Natural killer cell treated with Interleukin-12 subunit alpha and Interleukin-12 subunit beta and Interleukin-15 and Interleukin-18, amount 100 ng/mL, for 72 hours (primary cell): ENCODE data around the gene SCCPDH. TPM values are rescaled to one million over a fixed set of nuclear protein-coding genes. Genes with fewer than 3 reads are reported as not detected.
"Not testable (repeated sequence)": the region's sequence is repeated elsewhere in the genome, so short reads cannot be mapped to it uniquely, and the experiment has no call there.

ENCODE experiments used
- ATAC-seq, 2 donors: fragments of 150-1000 bp; cut with Tn5 transposase in 1 of 2; sonication (Bioruptor Pico), chemical (Tn5 transposase) in 1 of 2; 2 replicates each; pipeline ENCODE4 v1.10.0; 2021
- DNase-seq: peaks from one replicate; pipeline ENCODE4 v3.0.0; 2022; ENCODE audit warnings: low spot score
- H3K27ac Mint-ChIP-seq, 2 donors: 1 replicate in 1 of 2; 2 replicates in 1 of 2; pipeline ENCODE4 v1.8.0; 2022; ENCODE audit warnings: mixed read lengths in 2 of 2, mild to moderate bottlenecking in 1 of 2, moderate library complexity in 1 of 2
- H3K27me3 Mint-ChIP-seq, 2 donors: 1 replicate in 1 of 2; 2 replicates in 1 of 2; pipeline ENCODE4 v1.8.0; 2022; ENCODE audit warnings: mixed read lengths in 2 of 2
- H3K36me3 Mint-ChIP-seq: one replicate; pipeline ENCODE4 v1.8.0; 2022; ENCODE audit warnings: mixed read lengths
- H3K4me1 Mint-ChIP-seq, 2 donors: 1 replicate in 1 of 2; 2 replicates in 1 of 2; pipeline ENCODE4 v1.8.0; 2022; ENCODE audit warnings: low read depth in 2 of 2, mixed read lengths in 2 of 2, mild to moderate bottlenecking in 1 of 2
- H3K4me3 Mint-ChIP-seq: one replicate; pipeline ENCODE4 v1.8.0; 2022; ENCODE audit warnings: mixed read lengths
- H3K9me3 Mint-ChIP-seq: 2 replicates; pipeline ENCODE4 v1.8.0; 2022; ENCODE audit warnings: mixed read lengths
- total RNA-seq, 2 donors: library from RNA; stranded (reverse); gene quantifications; one replicate each; pipeline ENCODE4 v1.2.3, GENCODE V29; 2022

SCCPDH gene
- total RNA-seq, 2 donors from 2014 or later: 12.3 to 18.2 TPM

DNA sequence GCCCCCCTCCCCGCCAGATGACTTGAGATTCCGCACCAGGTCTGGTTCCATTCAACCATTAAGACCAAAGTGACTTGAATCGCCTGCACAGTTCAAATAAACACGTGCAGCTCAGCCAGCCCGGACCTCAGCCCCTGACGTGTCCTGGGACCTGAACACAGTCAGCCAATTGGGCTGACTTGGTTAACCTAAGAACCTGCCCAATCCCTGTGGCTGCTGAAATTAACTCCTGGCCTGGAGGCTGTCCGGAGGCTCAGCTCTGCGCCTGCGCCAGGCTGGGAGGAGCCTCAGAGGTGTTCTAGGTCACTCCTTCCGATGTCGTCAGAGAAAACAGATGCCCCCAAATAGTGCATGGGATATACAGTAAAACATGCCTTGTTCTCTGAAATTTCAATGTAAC, 73.4 kb downstream of the SCCPDH start:
- Mint-ChIP-seq H3K36me3 (no peaks in the 10 kb centered on the region), H3K27me3 (peaks cover 0 to 3% of the 10 kb centered on the region in 2 donors), H3K9me3 (no peaks in the 10 kb centered on the region), H3K4me1 (peaks cover 0 to 3% of the 10 kb centered on the region in 2 donors), H3K4me3 (no peak overlapping the region), H3K27ac (no peak overlapping the region)
- DNase-seq: no peak
- no peak for ATAC-seq

DNA sequence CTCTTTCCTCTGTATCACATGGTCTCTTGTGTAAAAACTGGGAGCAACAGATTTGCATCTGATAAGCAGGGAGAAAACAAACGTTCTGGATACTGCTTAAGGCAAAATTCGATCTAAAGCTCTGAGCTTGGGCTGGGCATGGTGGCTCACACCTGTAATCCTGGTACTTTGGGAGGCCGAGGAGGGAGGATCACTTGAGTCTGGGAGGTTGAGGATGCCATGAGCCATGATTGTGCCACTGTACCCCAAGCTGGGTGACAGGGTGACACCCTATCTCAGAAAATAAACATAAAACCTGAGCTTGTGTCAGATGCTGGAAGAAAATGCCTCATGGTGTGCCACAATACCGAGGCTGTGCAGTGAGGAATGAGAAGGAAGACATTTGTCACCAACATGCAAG, 73.9 kb downstream of the SCCPDH start:
- no peaks in the 10 kb centered on the region for H3K9me3 Mint-ChIP-seq
- H3K4me1 Mint-ChIP-seq: peaks cover 0 to 2% of the 10 kb centered on the region in 2 donors
- H3K27me3 Mint-ChIP-seq: peaks cover 0 to 3% of the 10 kb centered on the region in 2 donors
- no peaks in the 10 kb centered on the region for H3K36me3 Mint-ChIP-seq
- DNase-seq (no peak), ATAC-seq (no peak)
- H3K4me3 Mint-ChIP-seq: no peak overlapping the region
- no peak overlapping the region for H3K27ac Mint-ChIP-seq

DNA sequence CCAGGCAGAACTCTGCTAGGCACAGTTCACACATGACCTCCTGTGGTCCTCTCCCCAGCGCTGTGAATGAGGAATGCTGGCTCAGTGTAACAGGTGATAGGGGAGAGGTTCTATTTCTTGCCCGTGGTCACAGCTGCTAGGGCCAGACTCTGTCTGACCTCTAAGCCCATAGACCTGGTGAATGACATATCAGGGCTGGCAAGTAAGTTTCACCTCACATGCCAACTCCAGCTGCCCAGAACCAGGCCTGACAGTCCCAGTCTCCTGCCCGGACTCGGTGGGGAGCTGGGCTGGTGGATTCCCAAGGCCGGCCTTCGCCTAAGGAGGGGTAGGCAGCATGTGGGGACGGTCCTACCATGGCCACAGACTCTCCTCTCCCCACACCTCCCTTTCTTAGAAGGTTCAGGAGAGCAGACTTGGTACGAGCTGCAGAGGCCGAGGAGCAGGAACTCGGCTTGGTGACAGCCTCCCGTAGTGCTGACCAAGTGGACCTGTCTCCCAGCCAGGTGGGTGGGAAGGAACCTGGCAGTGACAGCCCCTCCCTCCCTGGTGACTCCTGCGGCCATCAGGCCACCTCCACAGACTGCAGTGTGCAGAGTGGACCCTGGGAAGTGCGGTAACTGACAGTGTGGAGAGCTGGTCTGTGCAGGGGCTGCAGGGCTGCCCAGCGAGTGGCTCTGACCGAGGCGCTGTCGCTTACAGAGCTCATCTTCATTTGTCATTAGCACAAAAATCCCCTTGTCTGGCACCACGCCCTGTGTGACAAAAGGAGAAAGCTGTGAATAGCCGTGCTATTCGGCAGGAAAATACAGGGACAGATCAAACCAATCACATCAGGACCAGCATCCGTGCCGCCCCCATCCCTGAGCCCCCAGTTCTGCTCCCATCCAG, 74.6 kb downstream of the SCCPDH start:
- Mint-ChIP-seq H3K36me3 (no peaks in the 10 kb centered on the region), H3K27me3 (peaks cover 0 to 3% of the 10 kb centered on the region in 2 donors), H3K4me1 (no peaks in the 10 kb centered on the region), H3K9me3 (no peaks in the 10 kb centered on the region), H3K27ac (no peak overlapping the region), H3K4me3 (no peak overlapping the region)
- ATAC-seq (peak; percentile 11 to 41), DNase-seq (no peak)

DNA sequence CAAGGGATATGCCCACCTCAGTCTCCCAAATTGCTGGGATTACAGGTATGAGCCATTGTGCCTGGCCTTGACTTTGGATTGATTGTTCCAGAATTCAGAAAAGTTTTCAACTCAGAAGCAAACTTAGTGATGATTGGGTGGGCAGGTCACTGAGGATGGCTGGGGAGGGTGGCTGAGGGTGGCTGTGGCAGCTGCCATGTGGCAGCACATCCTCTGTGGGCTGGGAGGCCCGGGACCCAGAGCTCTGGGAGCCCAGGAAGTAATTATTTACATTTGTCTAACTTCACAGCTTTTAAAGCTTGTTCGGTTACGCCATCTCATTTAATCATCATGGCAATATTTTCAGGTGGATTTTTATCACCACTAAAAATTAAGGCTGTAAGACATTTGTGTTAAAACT, 76.1 kb downstream of the SCCPDH start:
- H3K27me3 Mint-ChIP-seq: peaks cover 0 to 3% of the 10 kb centered on the region in 2 donors
- no peak overlapping the region for H3K4me3 Mint-ChIP-seq
- H3K9me3 Mint-ChIP-seq: no peaks in the 10 kb centered on the region
- DNase-seq: no peak
- no peaks in the 10 kb centered on the region for H3K4me1 Mint-ChIP-seq
- ATAC-seq: no peak
- no peaks in the 10 kb centered on the region for H3K36me3 Mint-ChIP-seq
- H3K27ac Mint-ChIP-seq: no peak overlapping the region

DNA sequence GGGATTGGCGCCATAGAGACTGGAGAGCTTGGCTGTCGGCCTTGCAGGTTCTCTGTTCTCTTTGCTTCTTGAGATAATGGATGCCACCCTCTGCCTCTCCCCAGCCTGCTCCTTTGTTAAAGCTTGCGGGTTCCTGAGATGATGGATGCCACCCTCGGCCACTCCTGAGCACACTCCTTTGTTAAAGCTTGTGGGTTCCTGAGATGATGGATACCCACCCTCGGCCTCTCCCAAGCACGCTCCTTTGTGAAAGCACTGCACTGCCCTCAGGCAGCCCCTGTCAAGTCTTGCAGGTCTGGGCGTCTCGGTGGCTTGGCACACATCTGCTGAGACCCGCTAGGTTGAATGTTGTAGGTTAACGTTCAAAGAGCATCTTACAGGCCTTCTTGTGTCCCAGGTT, 76.5 kb downstream of the SCCPDH start:
- H3K4me1 Mint-ChIP-seq: no peaks in the 10 kb centered on the region
- no peak overlapping the region for H3K27ac Mint-ChIP-seq
- H3K9me3 Mint-ChIP-seq: no peaks in the 10 kb centered on the region
- peaks cover 0 to 3% of the 10 kb centered on the region in 2 donors for H3K27me3 Mint-ChIP-seq
- no peak for DNase-seq
- no peaks in the 10 kb centered on the region for H3K36me3 Mint-ChIP-seq
- no peak overlapping the region for H3K4me3 Mint-ChIP-seq
- ATAC-seq: no peak

DNA sequence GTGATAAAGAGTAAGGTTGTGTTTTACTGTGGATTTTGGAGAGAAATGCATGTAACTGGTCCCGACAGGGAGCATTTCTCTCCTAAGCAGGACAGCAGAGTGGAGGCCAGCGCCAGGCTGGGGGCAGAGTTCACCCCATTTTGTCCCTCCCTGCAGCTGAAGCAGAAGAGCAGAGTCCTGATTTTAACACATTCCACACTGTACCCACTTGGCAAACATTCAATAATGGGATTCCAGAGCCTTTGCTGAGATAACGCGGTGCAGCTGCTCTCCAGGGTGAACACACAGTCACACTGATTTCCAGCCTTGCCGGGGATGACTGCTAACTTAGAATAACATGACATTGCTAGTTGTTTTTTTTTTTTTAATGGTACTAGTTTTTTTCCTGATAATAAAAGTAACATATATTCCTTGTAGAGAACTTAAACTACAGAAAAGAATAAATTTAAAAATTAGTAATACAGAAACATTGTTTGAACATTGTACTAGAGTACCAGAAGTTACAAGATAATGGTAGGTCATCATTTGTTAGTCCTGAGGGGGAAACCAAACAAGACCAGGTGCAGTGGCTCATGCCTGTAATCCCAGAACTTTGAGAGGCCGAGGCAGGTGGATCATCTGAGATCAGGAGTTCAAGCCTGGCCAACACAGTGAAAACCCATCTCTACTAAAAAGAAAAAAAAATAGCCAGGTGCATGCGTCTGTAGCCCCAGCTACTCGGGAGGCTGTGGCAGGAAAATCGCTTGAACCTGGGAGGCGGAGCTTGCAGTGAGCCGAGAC, 77.2 kb downstream of the SCCPDH start:
- DNase-seq (no peak), ATAC-seq (no peak)
- Mint-ChIP-seq H3K9me3 (no peaks in the 10 kb centered on the region), H3K4me1 (no peaks in the 10 kb centered on the region), H3K27me3 (peaks cover 0 to 3% of the 10 kb centered on the region in 2 donors), H3K36me3 (no peaks in the 10 kb centered on the region), H3K27ac (no peak overlapping the region), H3K4me3 (no peak overlapping the region)

DNA sequence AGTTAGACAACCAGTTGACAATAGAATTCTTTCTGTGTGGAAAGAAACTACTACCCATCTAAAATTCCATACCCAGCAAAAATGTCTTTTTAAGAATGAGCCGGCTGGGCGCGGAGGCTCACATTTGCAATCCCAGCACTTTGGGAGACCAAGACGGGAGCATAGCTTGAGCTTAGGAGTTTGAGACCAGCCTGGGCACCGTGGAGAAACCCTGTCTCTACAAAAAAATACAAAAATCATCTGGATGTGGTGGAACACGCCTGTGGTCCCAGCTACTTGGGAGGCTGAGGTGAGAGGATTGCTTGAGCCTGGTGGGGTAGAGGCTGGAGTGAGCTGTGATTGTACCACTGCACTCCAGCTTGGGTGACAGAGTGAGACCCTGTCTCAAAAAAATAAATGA, 79.2 kb downstream of the SCCPDH start:
- Mint-ChIP-seq H3K27ac (no peak overlapping the region), H3K4me1 (no peaks in the 10 kb centered on the region), H3K36me3 (no peaks in the 10 kb centered on the region), H3K9me3 (no peaks in the 10 kb centered on the region), H3K4me3 (no peak overlapping the region), H3K27me3 (peaks cover 0 to 3% of the 10 kb centered on the region in 2 donors)
- ATAC-seq (no peak), DNase-seq (no peak)

DNA sequence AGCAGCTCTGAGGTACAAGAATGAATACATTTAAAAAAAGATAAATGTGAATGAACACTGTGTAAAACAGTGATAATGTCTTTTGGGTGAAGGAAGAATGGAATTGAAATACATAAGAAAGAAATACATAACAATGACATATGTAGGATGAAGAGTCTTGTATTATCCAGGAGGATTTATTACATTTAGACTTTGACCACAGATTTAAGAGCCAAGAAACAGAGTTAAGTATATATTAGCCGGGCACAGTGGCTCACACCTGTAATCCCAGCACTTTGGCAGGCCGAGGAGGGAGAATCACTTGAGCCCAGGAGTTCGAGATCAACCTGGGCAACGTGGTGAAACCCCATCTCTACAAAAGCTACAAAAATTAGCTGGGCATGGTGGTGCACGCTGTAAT, 79.7 kb downstream of the SCCPDH start:
- Mint-ChIP-seq H3K27me3 (peaks cover 0 to 3% of the 10 kb centered on the region in 2 donors), H3K9me3 (no peaks in the 10 kb centered on the region), H3K4me1 (no peaks in the 10 kb centered on the region), H3K36me3 (no peaks in the 10 kb centered on the region), H3K4me3 (no peak overlapping the region), H3K27ac (no peak overlapping the region)
- DNase-seq: no peak
- no peak for ATAC-seq

DNA sequence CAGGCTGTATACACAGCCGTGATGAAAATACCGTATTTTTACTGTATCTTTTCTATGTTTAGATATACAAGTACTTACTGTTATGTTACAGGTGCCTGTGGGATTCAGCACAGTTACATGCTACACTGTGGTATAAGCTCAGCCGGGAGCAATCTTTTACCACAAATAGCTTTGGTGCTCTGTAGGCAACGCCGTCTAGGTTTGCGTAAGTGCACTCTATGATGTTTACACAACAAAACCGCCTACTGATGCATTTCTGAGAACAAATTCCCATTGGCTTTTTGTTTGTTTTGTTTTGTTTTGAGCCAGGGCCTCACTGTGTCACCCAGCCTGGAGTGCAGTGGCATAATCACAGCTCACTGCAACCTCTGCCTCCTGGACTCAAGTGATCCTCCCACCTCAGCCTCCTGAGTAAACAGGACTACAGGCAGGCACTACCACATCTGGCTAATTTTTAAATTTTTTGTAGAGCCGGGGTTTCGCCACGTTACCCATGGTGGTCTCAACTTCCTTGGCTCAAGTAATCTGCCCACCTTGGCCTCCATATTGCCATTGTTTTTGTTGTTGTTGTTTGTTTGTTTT, 81.0 kb downstream of the SCCPDH start:
- no peak for DNase-seq
- no peak for ATAC-seq
- Mint-ChIP-seq H3K36me3 (no peaks in the 10 kb centered on the region), H3K4me3 (no peak overlapping the region), H3K9me3 (no peaks in the 10 kb centered on the region), H3K27me3 (peaks cover 0 to 3% of the 10 kb centered on the region in 2 donors), H3K4me1 (no peaks in the 10 kb centered on the region), H3K27ac (no peak overlapping the region)

DNA sequence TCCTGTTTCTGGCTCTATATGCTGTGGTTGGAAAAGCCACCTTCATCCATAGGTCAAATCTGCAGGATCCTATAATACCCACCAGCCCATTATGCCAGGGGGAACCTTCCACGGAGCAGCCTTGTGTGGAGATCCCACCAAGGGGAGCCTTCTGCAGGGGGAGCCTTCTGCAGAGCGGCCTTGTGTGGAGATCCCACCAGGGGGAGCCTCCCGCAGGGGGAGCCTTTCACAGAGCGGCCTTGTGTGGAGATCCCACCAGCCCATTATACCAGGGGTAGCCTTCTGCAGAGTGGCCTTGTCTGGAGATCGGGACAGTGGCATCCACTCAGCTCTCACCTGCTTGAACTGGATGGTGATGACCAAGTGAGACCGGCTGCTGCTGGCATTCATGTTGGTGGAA, 85.3 kb downstream of the SCCPDH start:
- peaks cover under 1 to 2% of the 10 kb centered on the region in 2 donors for H3K27me3 Mint-ChIP-seq
- no peak overlapping the region for H3K4me3 Mint-ChIP-seq
- ATAC-seq (peak; percentile 17 to 50), DNase-seq (no peak)
- no peak overlapping the region for H3K27ac Mint-ChIP-seq
- no peaks in the 10 kb centered on the region for H3K9me3 Mint-ChIP-seq
- H3K4me1 Mint-ChIP-seq: no peaks in the 10 kb centered on the region
- H3K36me3 Mint-ChIP-seq: no peaks in the 10 kb centered on the region

DNA sequence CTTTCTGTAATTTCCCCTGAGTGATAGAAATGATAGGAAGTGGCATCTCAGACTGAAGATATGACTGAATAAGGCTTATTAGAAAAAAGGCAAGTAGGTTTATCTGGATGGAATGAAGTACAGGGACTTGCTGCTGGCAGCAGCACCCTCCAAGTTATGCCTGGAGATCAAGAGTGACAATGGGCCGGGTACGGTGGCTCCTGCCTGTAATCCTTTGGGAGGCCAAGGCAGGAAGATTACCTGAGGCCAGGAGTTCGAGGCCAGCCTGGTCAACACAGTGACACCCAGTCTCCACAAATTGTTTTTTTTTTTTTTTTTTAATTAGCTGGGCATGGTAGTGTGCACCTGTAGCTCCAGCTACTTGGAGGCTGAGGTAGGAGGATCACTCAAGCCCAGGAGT, 87.8 kb downstream of the SCCPDH start:
- Mint-ChIP-seq H3K4me1 (peaks cover 0 to 20% of the 10 kb centered on the region in 2 donors), H3K27me3 (peaks cover 2 to 8% of the 10 kb centered on the region in 2 donors), H3K4me3 (no peak overlapping the region), H3K36me3 (no peaks in the 10 kb centered on the region), H3K27ac (no peak overlapping the region), H3K9me3 (no peaks in the 10 kb centered on the region)
- ATAC-seq (no peak), DNase-seq (no peak)

DNA sequence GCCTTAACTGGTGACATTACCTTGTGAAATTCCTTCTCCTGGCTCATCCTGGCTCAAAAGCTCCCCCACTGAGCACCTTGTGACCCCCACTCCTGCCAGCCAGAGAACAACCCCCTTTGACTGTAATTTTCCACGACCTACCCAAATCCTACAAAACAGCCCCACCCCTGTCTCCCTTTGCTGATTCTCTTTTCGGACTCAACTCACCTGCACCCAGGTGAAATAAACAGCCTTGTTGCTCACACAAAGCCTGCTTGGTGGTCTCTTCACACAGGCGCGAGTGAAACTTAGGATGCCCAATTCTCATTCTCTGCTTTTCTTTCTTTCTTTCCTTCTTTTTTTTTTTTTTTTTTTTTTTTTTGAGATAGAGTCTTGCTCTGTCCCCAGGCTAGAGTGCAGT, 89.1 kb downstream of the SCCPDH start:
- H3K27ac Mint-ChIP-seq, DNase-seq, ATAC-seq, H3K27me3 Mint-ChIP-seq, H3K9me3 Mint-ChIP-seq, H3K36me3 Mint-ChIP-seq, H3K4me3 Mint-ChIP-seq: not testable (repeated sequence)
- H3K4me1 Mint-ChIP-seq: peaks cover 7 to 28% of the 10 kb centered on the region in 2 donors

DNA sequence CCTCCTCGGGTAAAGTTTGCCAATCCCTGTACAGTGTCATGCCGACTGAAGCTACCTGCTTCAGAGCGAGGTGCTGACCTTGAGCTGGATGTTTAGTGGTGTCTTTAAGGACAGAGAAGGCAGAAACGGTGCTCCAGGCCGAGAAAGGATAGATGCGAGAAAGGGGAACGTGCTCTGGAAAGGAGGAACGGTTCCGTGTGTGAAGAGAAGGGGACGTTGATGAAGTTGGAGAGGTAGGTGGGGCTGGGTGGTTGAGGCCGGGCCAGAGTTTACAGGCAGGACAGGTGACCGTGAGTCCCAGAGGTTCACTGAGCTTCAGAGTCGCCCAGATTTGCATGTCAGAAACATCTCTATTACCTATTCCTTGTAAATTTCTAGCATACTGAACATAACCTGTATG, 90.7 kb downstream of the SCCPDH start:
- no peaks in the 10 kb centered on the region for H3K36me3 Mint-ChIP-seq
- H3K4me3 Mint-ChIP-seq: peak overlapping the region; percentile 23
- H3K4me1 Mint-ChIP-seq: peaks cover 7 to 28% of the 10 kb centered on the region in 2 donors
- DNase-seq (no peak), ATAC-seq (no peak)
- H3K27me3 Mint-ChIP-seq: peaks cover 6 to 8% of the 10 kb centered on the region in 2 donors
- H3K9me3 Mint-ChIP-seq: peaks cover 2% of the 10 kb centered on the region
- no peak overlapping the region for H3K27ac Mint-ChIP-seq
